Panc1 (cell line): Measurements from ENCODE around the gene GLIPR1L2.

Experiments
- CTCF ChIP-seq: fragments of 450-650 bp; IDR thresholded peaks from 2 replicates; pipeline ENCODE4 v1.5.1; 2017; ENCODE audit warnings: mild to moderate bottlenecking
- POLR2AphosphoS5 ChIP-seq: IDR thresholded peaks from 2 replicates; pipeline ENCODE4 v1.6.1; 2012; ENCODE audit warnings: mild to moderate bottlenecking, low read depth, low read length, moderate library complexity
- SIN3A ChIP-seq: IDR thresholded peaks from 2 replicates; pipeline ENCODE4 v1.6.1; 2012; ENCODE audit warnings: low read depth, mild to moderate bottlenecking, low read length, moderate library complexity, borderline replicate concordance; ENCODE audit not compliant: insufficient read depth
- TCF7L2 ChIP-seq: IDR thresholded peaks from 2 replicates; pipeline ENCODE4 v1.6.1; 2011; ENCODE audit warnings: mild to moderate bottlenecking, low read depth, low read length, inconsistent platforms
- TF ChIP-seq, protein P1 (sequence below), 2 experiments: IDR thresholded peaks; 2 replicates each; pipeline ENCODE4 v1.6.1; 2011 to 2012; ENCODE audit warnings: low read depth in 2 of 2, control low read depth in 1 of 2, low read length in 1 of 2, mild to moderate bottlenecking in 1 of 2, moderate library complexity in 1 of 2; ENCODE audit not compliant: insufficient read depth in 1 of 2

- no peak for TF ChIP-seq CTCF
- TF ChIP-seq POLR2AphosphoS5 = no peak
- TF ChIP-seq, protein P1, sequence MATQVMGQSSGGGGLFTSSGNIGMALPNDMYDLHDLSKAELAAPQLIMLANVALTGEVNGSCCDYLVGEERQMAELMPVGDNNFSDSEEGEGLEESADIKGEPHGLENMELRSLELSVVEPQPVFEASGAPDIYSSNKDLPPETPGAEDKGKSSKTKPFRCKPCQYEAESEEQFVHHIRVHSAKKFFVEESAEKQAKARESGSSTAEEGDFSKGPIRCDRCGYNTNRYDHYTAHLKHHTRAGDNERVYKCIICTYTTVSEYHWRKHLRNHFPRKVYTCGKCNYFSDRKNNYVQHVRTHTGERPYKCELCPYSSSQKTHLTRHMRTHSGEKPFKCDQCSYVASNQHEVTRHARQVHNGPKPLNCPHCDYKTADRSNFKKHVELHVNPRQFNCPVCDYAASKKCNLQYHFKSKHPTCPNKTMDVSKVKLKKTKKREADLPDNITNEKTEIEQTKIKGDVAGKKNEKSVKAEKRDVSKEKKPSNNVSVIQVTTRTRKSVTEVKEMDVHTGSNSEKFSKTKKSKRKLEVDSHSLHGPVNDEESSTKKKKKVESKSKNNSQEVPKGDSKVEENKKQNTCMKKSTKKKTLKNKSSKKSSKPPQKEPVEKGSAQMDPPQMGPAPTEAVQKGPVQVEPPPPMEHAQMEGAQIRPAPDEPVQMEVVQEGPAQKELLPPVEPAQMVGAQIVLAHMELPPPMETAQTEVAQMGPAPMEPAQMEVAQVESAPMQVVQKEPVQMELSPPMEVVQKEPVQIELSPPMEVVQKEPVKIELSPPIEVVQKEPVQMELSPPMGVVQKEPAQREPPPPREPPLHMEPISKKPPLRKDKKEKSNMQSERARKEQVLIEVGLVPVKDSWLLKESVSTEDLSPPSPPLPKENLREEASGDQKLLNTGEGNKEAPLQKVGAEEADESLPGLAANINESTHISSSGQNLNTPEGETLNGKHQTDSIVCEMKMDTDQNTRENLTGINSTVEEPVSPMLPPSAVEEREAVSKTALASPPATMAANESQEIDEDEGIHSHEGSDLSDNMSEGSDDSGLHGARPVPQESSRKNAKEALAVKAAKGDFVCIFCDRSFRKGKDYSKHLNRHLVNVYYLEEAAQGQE (IDR thresholded peaks at IDR 0.05; ENCODE audit: insufficient read depth in 1 of 2, low read depth in 2 of 2, low read length in 1 of 2) = no peak
- TF ChIP-seq SIN3A = no peak
- no peak for TF ChIP-seq TCF7L2
These were observed 46.7 kb downstream of the GLIPR1L2 start for GRCh38 chr12:75437564-75437963.
